Loucy (cell line): ENCODE measurements around the gene KIFC3.

Experiments
- H2AFZ ChIP-seq: fragments of 200-600 bp; sonication (generic); 2 replicates; pipeline ENCODE4 v1.6.0; 2016; ENCODE audit warnings: antibody characterized with exemption, mild to moderate bottlenecking, low read length, moderate library complexity
- H3F3A ChIP-seq: fragments of 200-600 bp; 2 replicates; pipeline ENCODE4 v1.6.0; 2016; ENCODE audit warnings: antibody characterized with exemption, low read depth, mild to moderate bottlenecking
- H3K27me3 ChIP-seq: fragments of 200-600 bp; sonication (generic); 2 replicates; pipeline ENCODE4 v1.6.1; 2014; ENCODE audit warnings: low read length, mild to moderate bottlenecking; ENCODE audit not compliant: insufficient read depth, poor library complexity, severe bottlenecking
- H3K36me3 ChIP-seq: fragments of 200-600 bp; sonication (generic); 2 replicates; pipeline ENCODE4 v1.6.1; 2016; ENCODE audit warnings: low read length; ENCODE audit not compliant: insufficient read depth
- H3K4me1 ChIP-seq: fragments of 200-600 bp; sonication (generic); 2 replicates; pipeline ENCODE4 v1.5.1; 2014; ENCODE audit warnings: low read length, mild to moderate bottlenecking; ENCODE audit not compliant: insufficient read depth, poor library complexity, severe bottlenecking
- H3K4me2 ChIP-seq: fragments of 200-600 bp; sonication (generic); 2 replicates; pipeline ENCODE4 v1.6.0; 2014; ENCODE audit warnings: antibody characterized with exemption, low read length, low read depth, mild to moderate bottlenecking; ENCODE audit not compliant: poor library complexity, severe bottlenecking
- H3K4me3 ChIP-seq: fragments of 200-600 bp; sonication (generic); 2 replicates; pipeline ENCODE4 v1.5.1; 2014; ENCODE audit warnings: low read length, mild to moderate bottlenecking, mixed read lengths; ENCODE audit not compliant: poor library complexity, severe bottlenecking
- H3K79me2 ChIP-seq: fragments of 200-600 bp; sonication (generic); 2 replicates; pipeline ENCODE4 v1.6.1; 2014; ENCODE audit warnings: low read length; ENCODE audit not compliant: insufficient read depth
- H3K9ac ChIP-seq: fragments of 200-600 bp; sonication (generic); 2 replicates; pipeline ENCODE4 v1.6.0; 2014; ENCODE audit warnings: mild to moderate bottlenecking, low read depth, low read length, moderate library complexity; ENCODE audit not compliant: poor library complexity, severe bottlenecking
- H3K9me2 ChIP-seq: fragments of 200-600 bp; sonication (generic); replicated peaks from 2 replicates; pipeline ENCODE4 v1.6.1; 2016; ENCODE audit warnings: low read depth, low read length, mixed read lengths
- H3K9me3 ChIP-seq: fragments of 200-600 bp; sonication (generic); 2 replicates; pipeline ENCODE4 v1.6.1; 2014; ENCODE audit warnings: mild to moderate bottlenecking, antibody characterized with exemption, low read length, low read depth; ENCODE audit not compliant: insufficient read depth
- H4K20me1 ChIP-seq: fragments of 200-600 bp; sonication (generic); 2 replicates; pipeline ENCODE4 v1.6.0; 2014; ENCODE audit warnings: antibody characterized with exemption, low read length, mild to moderate bottlenecking; ENCODE audit not compliant: insufficient read depth, poor library complexity, severe bottlenecking
- EZH2phosphoT487 ChIP-seq: fragments of 200-600 bp; IDR thresholded peaks from 2 replicates; pipeline ENCODE4 v1.6.1; 2018; ENCODE audit warnings: antibody characterized with exemption, mild to moderate bottlenecking, moderate library complexity, borderline replicate concordance
- TF ChIP-seq, protein P1 (sequence below): fragments of 200-600 bp; sonication (generic); conservative IDR thresholded peaks from 2 replicates; pipeline ENCODE4 v1.5.1; 2014; ENCODE audit warnings: mild to moderate bottlenecking, antibody characterized with exemption, low read length

KIFC3 gene

DNA sequence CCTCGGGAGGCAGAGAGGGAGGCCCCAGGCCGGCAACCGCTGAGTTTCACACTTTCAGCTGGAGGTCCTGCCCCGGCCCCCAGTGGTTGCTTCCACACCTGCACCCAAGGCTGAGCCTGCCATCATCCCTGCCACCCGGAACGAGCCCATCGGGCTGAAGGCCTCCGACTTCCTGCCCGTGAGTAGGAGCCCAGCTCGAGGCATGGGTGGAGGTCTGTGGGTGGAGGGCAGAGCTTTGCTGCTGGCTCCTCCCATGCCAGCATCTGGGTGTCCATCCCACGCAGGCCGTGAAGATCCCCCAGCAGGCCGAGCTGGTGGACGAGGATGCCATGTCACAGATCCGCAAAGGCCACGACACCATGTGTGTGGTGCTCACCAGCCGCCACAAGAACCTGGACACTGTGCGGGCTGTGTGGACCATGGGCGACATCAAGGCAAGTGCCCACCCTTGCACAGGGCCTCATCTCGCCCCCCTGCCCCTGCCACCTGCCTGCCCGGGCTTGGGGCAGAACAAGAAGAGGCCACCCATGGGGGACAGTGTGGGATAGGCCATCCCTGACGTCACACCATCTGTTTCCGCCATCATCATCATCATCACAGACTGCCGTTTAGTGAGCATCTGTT, 47.1 kb downstream of the KIFC3 start:
- Histone ChIP-seq H3K4me2 (no peak overlapping the region), H3K4me3 (no peak overlapping the region), H3K27me3 (no peaks in the 10 kb centered on the region), H3K9ac (no peak overlapping the region), H3K4me1 (no peaks in the 10 kb centered on the region), H3K36me3 (peaks cover 10% of the 10 kb centered on the region; the same call in 1 of the 2 replicates), H3K79me2 (no peaks in the 10 kb centered on the region), H4K20me1 (no peaks in the 10 kb centered on the region), H2AFZ (no peak overlapping the region), H3K9me2 (no peaks in the 10 kb centered on the region), H3K9me3 (no peaks in the 10 kb centered on the region), H3F3A (no peaks in the 10 kb centered on the region)
- TF ChIP-seq EZH2phosphoT487 = no peak
- TF ChIP-seq, protein P1, sequence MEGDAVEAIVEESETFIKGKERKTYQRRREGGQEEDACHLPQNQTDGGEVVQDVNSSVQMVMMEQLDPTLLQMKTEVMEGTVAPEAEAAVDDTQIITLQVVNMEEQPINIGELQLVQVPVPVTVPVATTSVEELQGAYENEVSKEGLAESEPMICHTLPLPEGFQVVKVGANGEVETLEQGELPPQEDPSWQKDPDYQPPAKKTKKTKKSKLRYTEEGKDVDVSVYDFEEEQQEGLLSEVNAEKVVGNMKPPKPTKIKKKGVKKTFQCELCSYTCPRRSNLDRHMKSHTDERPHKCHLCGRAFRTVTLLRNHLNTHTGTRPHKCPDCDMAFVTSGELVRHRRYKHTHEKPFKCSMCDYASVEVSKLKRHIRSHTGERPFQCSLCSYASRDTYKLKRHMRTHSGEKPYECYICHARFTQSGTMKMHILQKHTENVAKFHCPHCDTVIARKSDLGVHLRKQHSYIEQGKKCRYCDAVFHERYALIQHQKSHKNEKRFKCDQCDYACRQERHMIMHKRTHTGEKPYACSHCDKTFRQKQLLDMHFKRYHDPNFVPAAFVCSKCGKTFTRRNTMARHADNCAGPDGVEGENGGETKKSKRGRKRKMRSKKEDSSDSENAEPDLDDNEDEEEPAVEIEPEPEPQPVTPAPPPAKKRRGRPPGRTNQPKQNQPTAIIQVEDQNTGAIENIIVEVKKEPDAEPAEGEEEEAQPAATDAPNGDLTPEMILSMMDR = no peak

DNA sequence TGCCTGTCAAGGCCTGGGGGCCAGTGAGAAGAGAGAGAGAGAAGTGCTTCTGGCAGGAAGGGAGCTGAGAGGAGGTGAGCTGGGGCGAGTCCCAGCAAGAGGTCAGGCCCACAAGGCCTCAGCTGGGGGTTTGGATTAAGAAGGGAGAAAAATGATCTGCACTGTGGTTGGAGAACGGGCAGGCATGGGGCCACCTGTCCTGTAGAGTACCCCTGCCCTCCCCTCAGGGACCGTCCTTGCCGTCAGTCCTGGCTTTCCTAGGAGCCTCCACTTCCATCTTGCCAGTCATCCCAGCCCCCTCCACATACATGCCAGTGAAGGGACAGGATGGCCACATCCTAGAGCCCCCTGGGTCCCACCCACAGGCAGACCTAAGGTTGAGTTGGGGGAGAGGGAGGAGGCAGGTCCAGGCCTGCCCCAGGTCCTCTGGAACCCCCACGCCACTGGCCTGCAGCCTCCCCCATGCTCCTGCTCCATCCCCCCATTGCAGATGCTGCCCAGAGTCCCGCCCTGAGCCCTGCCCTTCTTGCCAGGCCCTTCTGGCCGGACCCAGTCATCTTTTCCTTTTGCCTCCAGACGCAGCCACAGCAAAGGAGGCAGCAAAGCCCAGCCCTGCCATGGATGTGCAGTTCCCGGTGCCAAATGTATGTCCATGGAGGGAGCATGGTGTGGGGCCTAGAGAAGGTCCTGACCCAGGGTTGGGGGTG, 47.8 kb downstream of the KIFC3 start:
- Histone ChIP-seq H3K4me2 (no peak overlapping the region), H3K79me2 (no peaks in the 10 kb centered on the region), H3K27me3 (no peaks in the 10 kb centered on the region), H4K20me1 (no peaks in the 10 kb centered on the region), H2AFZ (no peak overlapping the region), H3K9ac (no peak overlapping the region), H3K36me3 (peaks cover 10% of the 10 kb centered on the region; the same call in 1 of the 2 replicates), H3F3A (no peaks in the 10 kb centered on the region), H3K9me3 (no peaks in the 10 kb centered on the region), H3K4me3 (no peak overlapping the region), H3K9me2 (no peaks in the 10 kb centered on the region), H3K4me1 (no peaks in the 10 kb centered on the region)
- no peak for TF ChIP-seq EZH2phosphoT487
- TF ChIP-seq, protein P1 = no peak

DNA sequence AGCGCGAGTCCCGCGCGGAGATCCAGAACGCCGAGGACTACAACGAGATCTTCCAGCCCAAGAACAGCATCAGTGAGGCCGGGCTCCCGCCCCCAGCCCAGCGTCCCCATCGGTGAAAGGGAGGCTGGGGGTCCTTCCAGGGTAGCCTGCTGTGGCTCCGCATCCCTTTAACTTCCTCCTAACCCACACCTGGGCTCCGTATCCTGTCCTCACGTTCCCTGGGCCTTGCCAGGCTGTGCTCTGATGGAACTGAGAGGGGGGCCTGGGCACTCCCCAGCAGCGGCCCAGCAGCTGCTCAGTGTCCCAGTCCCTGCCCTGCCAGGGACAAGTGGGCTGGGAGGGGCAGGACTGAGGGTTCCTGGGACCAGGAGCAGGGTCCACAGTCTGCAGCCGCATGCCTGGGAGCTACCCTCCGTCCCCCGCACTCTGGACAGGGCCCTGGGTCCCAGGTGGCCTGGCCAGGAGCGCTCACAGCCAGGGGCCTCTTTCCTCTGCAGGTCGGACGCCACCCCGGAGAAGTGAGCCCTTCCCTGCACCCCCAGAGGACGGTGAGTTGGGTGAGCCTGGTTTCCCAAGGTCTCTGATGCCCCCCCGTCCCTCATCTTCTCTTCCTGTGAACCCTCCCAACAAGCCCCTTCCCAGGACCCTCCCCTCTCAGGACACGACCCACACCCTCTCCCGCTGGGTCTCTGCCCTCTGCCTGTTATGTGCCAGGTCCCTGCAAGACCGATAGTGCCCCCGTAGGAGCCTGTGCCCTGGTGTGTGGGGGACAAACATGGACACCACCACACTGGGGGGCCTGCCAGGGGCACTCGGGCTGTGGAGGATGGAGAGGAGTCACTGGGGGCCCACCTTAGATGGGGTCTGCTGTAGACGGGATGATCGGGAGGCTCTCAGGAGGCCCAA, 48.6 kb downstream of the KIFC3 start:
- TF ChIP-seq EZH2phosphoT487 = no peak
- TF ChIP-seq, protein P1 = no peak
- peaks cover 10% of the 10 kb centered on the region; the same call in 1 of the 2 replicates for H3K36me3 ChIP-seq
- no peak overlapping the region for H3K9ac ChIP-seq

More for the DNA sequence above, 48.6 kb downstream of the KIFC3 start:
- no peaks in the 10 kb centered on the region for H3K9me3 ChIP-seq
- H3K4me3 ChIP-seq = no peak overlapping the region
- no peaks in the 10 kb centered on the region for H3K79me2 ChIP-seq
- H3K4me1 ChIP-seq = no peaks in the 10 kb centered on the region
- H2AFZ ChIP-seq = no peak overlapping the region
- H3K4me2 ChIP-seq = no peak overlapping the region
- no peaks in the 10 kb centered on the region for H3F3A ChIP-seq
- H3K9me2 ChIP-seq = no peaks in the 10 kb centered on the region
- H3K27me3 ChIP-seq = no peaks in the 10 kb centered on the region
- no peaks in the 10 kb centered on the region for H4K20me1 ChIP-seq
